ENCODE results near the gene GIPC1. TPM values are rescaled to one million over a fixed set of nuclear protein-coding genes. Genes with fewer than 3 reads are reported as not detected.

GIPC1 gene
- total and polyA plus RNA-seq, 9 of the 15 experiments (the other 6 are each of a cell fraction or from before 2014, with no cell fraction given): 0.49 to 54.7 (median 24.8) TPM

DNA sequence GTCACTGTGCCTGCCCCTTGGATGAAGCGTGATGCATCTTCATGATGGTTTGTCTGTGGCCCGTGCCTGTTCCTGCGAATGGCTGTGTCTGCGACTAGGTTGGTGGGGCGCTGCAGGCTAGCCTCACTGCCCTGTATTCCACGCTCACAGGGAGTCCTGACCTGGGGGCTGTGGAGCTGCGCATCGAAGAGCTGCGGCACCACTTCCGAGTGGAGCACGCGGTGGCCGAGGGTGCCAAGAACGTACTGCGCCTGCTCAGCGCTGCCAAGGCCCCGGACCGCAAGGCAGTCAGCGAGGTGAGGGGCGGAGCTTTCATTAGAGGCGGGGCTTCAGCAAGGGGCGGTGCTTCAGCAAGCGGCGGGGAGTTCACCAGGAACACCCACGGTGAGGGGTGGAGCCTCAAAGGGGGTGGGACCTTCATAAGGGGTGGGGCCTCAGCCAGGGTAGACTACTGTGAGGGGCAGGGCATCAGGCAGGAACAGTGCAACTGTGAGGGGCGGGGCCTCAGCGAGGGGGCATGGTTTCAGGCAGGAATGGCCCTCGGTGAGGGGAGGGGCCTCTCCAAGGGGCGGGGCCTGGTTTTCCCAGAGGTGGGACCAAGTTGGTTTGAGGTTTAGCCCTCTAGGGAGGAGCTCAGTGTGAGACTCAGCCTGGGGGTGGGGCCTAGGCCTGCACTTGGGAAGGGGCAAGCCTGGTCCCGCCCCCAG, 45.6 kb downstream of the GIPC1 start (continued):
- TF ChIP-seq CHD7 (IDR thresholded peaks at IDR 0.05; ENCODE audit: low read depth, low read length): no peak
- TF ChIP-seq HDAC6 (IDR thresholded peaks at IDR 0.05; ENCODE audit: low read depth, low read length): no peak
- TF ChIP-seq RBM17 (IDR thresholded peaks at IDR 0.05; ENCODE audit: borderline replicate concordance, low read depth, low read length): no peak
- no peak for TF ChIP-seq NONO (IDR thresholded peaks at IDR 0.05; ENCODE audit: low read depth in 2 of 2, low read length in 1 of 2)
- TF ChIP-seq SMARCE1 (IDR thresholded peaks at IDR 0.05): no peak
- no peak for TF ChIP-seq ELF2 (CRISPR knock-in tag; IDR thresholded peaks at IDR 0.05)
- TF ChIP-seq ZNF407 (IDR thresholded peaks at IDR 0.05; ENCODE audit: low read depth): no peak
- TF ChIP-seq HDGF (IDR thresholded peaks at IDR 0.05): peak; percentile 61; the same call in 1 of the 2 replicates

All from K562 (cell line).